Lung (tissue), 12 donors: Measurements from ENCODE around the gene C16orf96. TPM values are rescaled to one million over a fixed set of nuclear protein-coding genes. Genes with fewer than 3 reads are reported as not detected.

Source experiments
- ATAC-seq: fragments of 200-7000 bp; cut with Tn5 transposase; one replicate; pipeline ENCODE4 v1.9.1; 2020; ENCODE audit warnings: moderate number of reproducible peaks; ENCODE audit not compliant: insufficient read depth, low FRiP score
- DNase-seq, 3 donors: peaks; one replicate each; pipeline ENCODE4 v3.0.0-alpha.2; 2013 to 2017
- H3K27ac ChIP-seq, 2 donors: one replicate each; pipeline ENCODE4 v1.5.1; 2013; ENCODE audit warnings: mild to moderate bottlenecking in 2 of 2, moderate library complexity in 2 of 2, control low read depth in 1 of 2, inconsistent platforms in 1 of 2, low read depth in 1 of 2, low read length in 1 of 2
- H3K27me3 ChIP-seq, 3 donors: one replicate each; pipeline ENCODE4 v1.5.1; 2013; ENCODE audit warnings: low read length in 2 of 3; ENCODE audit not compliant: control insufficient read depth in 3 of 3, insufficient read depth in 3 of 3
- H3K36me3 ChIP-seq, 4 donors: one replicate each; pipeline ENCODE4 v1.5.1; 2013; ENCODE audit warnings: low read length in 4 of 4, mild to moderate bottlenecking in 1 of 4, moderate library complexity in 1 of 4; ENCODE audit not compliant: control insufficient read depth in 4 of 4, insufficient read depth in 4 of 4
- H3K4me1 ChIP-seq, 5 donors: one replicate each; pipeline ENCODE4 v1.5.1; 2013; ENCODE audit warnings: low read length in 5 of 5, mild to moderate bottlenecking in 2 of 5, moderate library complexity in 1 of 5; ENCODE audit not compliant: control insufficient read depth in 5 of 5, insufficient read depth in 5 of 5
- H3K4me3 ChIP-seq: one replicate; pipeline ENCODE4 v1.5.1; 2013; ENCODE audit warnings: mild to moderate bottlenecking, control low read depth, moderate library complexity
- H3K9ac ChIP-seq, 2 donors: one replicate each; pipeline ENCODE4 v1.5.1; 2013; ENCODE audit warnings: low read length in 2 of 2, control low read depth in 1 of 2; ENCODE audit not compliant: insufficient read depth in 1 of 2
- H3K9me3 ChIP-seq, 4 donors: one replicate each; pipeline ENCODE4 v1.5.1; 2013; ENCODE audit warnings: low read length in 3 of 4, mild to moderate bottlenecking in 1 of 4, moderate library complexity in 1 of 4; ENCODE audit not compliant: control insufficient read depth in 4 of 4, insufficient read depth in 3 of 4
- WGBS, 2 donors: extraction: QIAGEN DNeasy Blood & Tissue Kit; methylation state at CpG; one replicate each; pipeline ENCODE4 v1.1.7; 2013; 5-methylcytosine and 5-hydroxymethylcytosine counted together
- polyA plus RNA-seq, 2 donors: library from polyadenylated mRNA; stranded (reverse); fragments of 200-250 nt; gene quantifications; one replicate each; pipeline ENCODE4 v1.2.1, GENCODE V29; 2013
- total RNA-seq, 2 donors: library from RNA; depleted of rRNA in 1 of 2; stranded (reverse); fragments of >200 nt in 1 of 2; gene quantifications; one replicate each; pipeline ENCODE4 v1.2.1, GENCODE V29; 2014 to 2021
- TF ChIP-seq, protein P1 (sequence below): IDR thresholded peaks from 2 replicates; pipeline ENCODE4 v1.5.1; 2012; ENCODE audit warnings: mild to moderate bottlenecking; ENCODE audit errors: control extremely low read depth, extremely low read depth
- donor health status: control.
- donor health status: control.
- donor health status: Bipolar disorder and iron deficiency.
- donor health status: healthy.
- donor health status: DM: yes; HTN: yes; CAD: no.

The C16orf96 gene
- total and polyA plus RNA-seq, 4 donors = 0.03 to 0.37 (median 0.16) TPM

DNA sequence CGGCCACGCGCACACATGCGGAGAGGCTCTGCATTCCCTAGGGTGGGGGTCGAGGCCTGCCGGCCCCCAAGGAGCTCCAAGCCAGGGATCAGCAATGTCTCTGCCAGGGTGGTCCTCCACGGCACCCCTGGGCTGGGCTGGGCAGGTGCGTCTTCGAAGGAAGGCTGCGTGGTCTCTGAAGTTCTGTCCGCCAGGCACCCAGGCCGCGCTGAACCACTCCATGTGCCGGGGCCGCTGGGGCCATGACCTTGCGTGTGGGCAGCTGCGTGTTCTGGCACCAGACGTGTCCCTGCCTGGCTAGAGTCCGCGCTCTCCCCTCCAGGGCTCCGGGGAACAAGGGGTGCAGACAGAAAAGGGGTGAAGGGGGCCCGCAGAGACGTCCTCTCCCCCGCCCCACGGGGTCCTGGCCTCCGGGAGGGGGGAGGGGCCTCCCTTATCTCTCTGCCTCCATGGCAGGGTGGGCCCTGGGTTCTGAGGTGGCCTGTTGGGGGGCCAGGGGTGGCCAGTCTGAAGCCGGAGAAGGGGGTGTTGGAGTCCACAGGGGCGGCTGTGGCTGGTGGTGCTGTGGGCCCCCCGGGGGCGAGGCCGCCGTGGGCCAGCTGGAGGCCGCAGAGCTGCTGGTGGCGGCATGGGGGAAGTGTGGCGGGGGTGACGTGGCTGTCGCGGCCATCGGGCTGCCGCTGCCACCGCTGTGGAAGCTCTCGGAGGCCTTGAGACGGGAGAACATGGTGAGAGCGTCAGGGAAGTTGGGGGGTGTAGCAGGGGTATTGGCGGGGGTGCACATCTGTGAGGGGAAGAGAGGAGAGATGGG is 53.3 kb downstream of the C16orf96 start:
- no peaks in the 10 kb centered on the region for H3K27me3 ChIP-seq
- no peak for DNase-seq
- H3K4me3 ChIP-seq = no peak overlapping the region
- WGBS, 2 donors = 88 to 91% methylated on average over 44 to 45 of the region's 45 CpGs
- no peak overlapping the region for H3K27ac ChIP-seq
- no peaks in the 10 kb centered on the region for H3K9me3 ChIP-seq
- no peak overlapping the region for H3K9ac ChIP-seq
- no peak for ATAC-seq
- peaks cover 0 to 25% (median 0%) of the 10 kb centered on the region in 4 donors for H3K36me3 ChIP-seq
- H3K4me1 ChIP-seq = peaks cover 0 to 17% (median 5%) of the 10 kb centered on the region in 5 donors
- TF ChIP-seq, protein P1, sequence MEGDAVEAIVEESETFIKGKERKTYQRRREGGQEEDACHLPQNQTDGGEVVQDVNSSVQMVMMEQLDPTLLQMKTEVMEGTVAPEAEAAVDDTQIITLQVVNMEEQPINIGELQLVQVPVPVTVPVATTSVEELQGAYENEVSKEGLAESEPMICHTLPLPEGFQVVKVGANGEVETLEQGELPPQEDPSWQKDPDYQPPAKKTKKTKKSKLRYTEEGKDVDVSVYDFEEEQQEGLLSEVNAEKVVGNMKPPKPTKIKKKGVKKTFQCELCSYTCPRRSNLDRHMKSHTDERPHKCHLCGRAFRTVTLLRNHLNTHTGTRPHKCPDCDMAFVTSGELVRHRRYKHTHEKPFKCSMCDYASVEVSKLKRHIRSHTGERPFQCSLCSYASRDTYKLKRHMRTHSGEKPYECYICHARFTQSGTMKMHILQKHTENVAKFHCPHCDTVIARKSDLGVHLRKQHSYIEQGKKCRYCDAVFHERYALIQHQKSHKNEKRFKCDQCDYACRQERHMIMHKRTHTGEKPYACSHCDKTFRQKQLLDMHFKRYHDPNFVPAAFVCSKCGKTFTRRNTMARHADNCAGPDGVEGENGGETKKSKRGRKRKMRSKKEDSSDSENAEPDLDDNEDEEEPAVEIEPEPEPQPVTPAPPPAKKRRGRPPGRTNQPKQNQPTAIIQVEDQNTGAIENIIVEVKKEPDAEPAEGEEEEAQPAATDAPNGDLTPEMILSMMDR = no peak

DNA sequence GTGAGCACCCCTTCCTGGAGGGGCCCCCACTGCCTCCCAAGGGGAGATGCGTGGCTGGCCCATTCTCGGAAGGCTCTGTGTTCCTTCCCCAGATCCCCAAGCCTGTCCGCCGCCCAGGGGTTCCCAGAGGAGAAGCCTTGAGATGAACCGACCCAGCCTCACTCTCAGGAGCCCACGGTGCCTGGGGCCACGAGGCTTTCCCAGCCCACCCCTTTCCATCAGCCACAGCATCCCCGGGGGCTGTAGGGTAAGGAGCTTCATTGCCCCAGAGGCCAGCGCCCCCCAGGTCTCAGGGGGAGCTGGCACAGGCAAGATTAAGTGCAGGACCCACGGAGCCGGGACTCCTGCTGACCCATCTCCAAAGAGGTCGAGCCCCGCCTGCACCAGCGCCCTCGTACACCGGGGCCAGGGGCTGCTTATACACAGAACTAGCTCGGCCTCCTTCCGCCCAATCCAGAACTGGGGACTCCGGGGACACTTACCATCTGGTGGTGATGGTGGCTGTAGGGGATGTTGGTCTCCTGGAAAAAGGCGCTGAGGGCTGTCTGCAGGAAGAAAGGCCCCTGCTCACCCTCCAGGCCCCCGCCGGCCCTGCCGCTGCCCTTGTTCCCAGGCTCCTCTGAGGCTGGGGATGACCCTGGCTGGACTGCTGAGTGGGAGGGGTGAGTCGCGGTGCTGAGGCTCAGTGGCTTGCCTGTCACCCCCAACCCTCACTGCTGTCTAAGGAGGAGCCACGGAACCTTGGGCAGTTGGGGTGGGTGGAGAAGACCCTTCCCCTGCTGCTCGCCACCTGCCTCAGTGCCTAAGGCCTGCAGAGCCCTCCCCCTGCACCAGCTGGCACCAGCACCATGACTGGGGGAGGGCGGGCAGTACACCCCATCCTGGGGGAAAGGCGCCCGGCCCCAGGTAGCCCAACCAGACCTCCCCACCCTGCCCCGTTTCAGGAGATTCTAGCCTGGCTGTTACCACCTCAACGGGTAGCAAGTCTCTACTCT is 54.2 kb downstream of the C16orf96 start:
- H3K36me3 ChIP-seq = peaks cover 0 to 25% (median 0%) of the 10 kb centered on the region in 4 donors
- no peak for DNase-seq
- TF ChIP-seq, protein P1 = no peak

DNA sequence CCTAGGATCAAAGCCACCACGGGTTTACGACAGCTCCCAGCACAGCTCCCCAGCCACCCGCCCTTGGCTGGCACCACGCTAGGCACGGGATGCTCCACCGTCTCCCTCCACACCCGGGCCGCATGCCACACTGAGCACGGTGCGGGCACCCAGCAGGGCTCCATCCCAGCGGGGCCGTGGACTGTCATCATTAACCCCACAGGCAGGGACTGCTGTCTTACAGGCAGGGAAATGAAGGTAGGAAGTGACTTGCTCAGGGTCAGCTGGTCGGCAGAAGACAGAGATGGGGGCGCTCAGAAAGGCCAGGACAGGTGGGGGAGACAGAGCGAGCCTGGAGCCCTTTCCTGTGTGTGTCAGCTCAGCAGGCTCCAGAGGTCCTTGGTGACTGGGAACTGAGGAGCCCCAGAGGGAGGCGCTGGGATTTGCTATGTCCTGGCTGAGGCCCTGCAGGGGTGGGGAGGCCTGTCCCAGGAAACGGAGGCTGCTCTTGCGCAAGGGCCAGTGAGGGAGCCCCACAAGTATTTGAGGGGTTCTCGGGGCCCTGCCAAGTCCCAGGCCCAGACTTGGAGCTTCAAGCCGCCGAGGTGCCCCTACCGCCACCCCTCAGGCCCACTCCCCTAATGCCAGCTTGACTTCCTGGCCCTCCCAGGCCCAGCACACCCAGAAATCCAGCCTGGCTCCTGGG is 55.3 kb downstream of the C16orf96 start:
- Histone ChIP-seq H3K27ac (no peak overlapping the region), H3K4me3 (no peak overlapping the region), H3K27me3 (no peaks in the 10 kb centered on the region), H3K9me3 (no peaks in the 10 kb centered on the region), H3K36me3 (peaks cover 0 to 25% (median 0%) of the 10 kb centered on the region in 4 donors), H3K9ac (no peak overlapping the region), H3K4me1 (peaks cover 0 to 29% (median 9%) of the 10 kb centered on the region in 5 donors)
- ATAC-seq (no peak), DNase-seq (no peak)
- TF ChIP-seq, protein P1 = no peak
- 73 to 79% methylated on average over 22 of the region's 22 CpGs for WGBS, 2 donors

More for the DNA sequence above, 54.2 kb downstream of the C16orf96 start:
- no peaks in the 10 kb centered on the region for H3K9me3 ChIP-seq
- WGBS, 2 donors = 88% methylated on average over 32 of the region's 32 CpGs
- no peak overlapping the region for H3K9ac ChIP-seq
- H3K27me3 ChIP-seq = no peaks in the 10 kb centered on the region
- H3K27ac ChIP-seq = no peak overlapping the region
- ATAC-seq = no peak
- H3K4me3 ChIP-seq = no peak overlapping the region
- peaks cover 0 to 22% (median 5%) of the 10 kb centered on the region in 5 donors for H3K4me1 ChIP-seq
